Measurements from ENCODE around the gene ELOVL3. TPM values are rescaled to one million over a fixed set of nuclear protein-coding genes. Genes with fewer than 3 reads are reported as not detected.
A peak's percentile ranks its signal among the peaks of the same experiment; 100 is the strongest.
"Not testable (repeated sequence)": the region's sequence is repeated elsewhere in the genome, so short reads cannot be mapped to it uniquely, and the experiment has no call there.

Gene ELOVL3
- total RNA-seq, 2 donors from 2014 or later = not detected

DNA sequence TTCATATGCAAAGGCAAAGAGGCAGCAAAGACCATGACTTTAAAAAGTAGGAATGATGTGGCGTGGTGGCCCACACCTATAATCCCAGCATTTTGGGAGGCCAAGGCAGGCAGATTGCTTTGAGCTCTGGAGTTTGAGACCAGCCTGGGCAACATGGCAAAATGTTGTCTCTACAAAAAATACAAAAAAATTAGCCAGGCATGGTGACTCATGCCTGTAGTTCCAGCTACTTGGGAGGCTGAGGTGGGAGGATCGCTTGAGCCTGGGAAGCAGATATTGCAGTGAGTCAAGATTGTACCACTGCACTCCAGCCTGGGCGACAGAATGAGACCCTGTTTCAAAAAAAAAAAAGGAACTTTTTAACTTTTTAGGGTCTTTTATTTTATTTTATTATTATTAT, 26.4 kb downstream of the ELOVL3 start:
- not testable (repeated sequence) for H3K9me3 Mint-ChIP-seq; H3K4me3 Mint-ChIP-seq; H3K27ac Mint-ChIP-seq; H3K27me3 Mint-ChIP-seq; H3K36me3 Mint-ChIP-seq; DNase-seq (ENCODE audit: low spot score); ATAC-seq
- H3K4me1 Mint-ChIP-seq (ENCODE audit: low read depth in 2 of 2) = peaks cover 8 to 16% of the 10 kb centered on the region in 2 donors

- Mint-ChIP-seq H3K27me3 (no peaks in the 10 kb centered on the region), H3K4me1 (ENCODE audit: low read depth in 2 of 2) (peaks cover 0 to 14% of the 10 kb centered on the region in 2 donors), H3K4me3 (no peak overlapping the region), H3K27ac (no peak overlapping the region), H3K36me3 (peaks cover 2% of the 10 kb centered on the region), H3K9me3 (no peaks in the 10 kb centered on the region)
- ATAC-seq (no peak), DNase-seq (ENCODE audit: low spot score) (no peak)
Observed at GRCh38 chr10:102254426-102254825, 28.3 kb downstream of the ELOVL3 start.

DNA sequence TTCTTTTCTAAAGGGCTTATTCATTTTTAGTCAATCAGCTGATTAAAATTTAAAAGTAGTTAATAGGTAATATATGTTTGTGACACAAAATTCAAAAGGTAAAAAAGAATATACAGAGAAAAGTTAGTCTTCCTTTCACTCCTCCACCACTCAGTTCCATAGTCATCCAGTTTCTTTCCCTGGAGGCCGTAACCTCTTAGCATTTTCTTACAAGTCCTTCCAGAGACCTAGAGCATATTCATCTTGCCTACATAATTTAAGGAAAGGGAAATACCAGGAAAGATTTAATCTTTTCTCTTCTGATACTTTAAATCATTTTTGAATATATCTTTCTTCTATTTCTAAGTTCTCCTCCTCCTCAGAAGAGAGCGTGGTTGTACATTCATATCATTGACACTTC, 29.3 kb downstream of the ELOVL3 start:
- no peak for ATAC-seq
- H3K9me3 Mint-ChIP-seq = no peaks in the 10 kb centered on the region
- H3K4me3 Mint-ChIP-seq = no peak overlapping the region
- H3K27ac Mint-ChIP-seq = no peak overlapping the region
- H3K36me3 Mint-ChIP-seq = peaks cover 7% of the 10 kb centered on the region
- peaks cover 0 to 14% of the 10 kb centered on the region in 2 donors for H3K4me1 Mint-ChIP-seq (ENCODE audit: low read depth in 2 of 2)
- no peak for DNase-seq (ENCODE audit: low spot score)
- H3K27me3 Mint-ChIP-seq = no peaks in the 10 kb centered on the region

DNA sequence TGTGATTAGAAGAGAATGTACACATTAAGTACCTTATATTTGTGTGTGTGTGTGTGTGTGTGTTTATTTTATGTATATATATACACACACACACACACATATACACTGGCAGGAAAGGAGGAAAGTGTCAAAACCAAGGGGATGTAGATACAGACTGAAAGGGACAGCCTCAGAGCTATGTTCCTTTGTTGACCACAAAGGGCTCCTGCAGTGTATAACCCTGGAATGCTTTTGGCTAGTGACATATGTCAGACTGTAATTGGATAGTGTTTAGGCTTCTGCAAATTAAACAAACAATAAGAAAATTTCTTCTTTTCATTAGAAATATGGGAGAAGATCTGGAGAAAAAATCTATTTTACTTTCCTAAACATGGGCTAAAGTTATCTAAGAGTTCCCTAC, 35.1 kb downstream of the ELOVL3 start:
- Mint-ChIP-seq H3K4me3 (no peak overlapping the region), H3K27me3 (no peaks in the 10 kb centered on the region), H3K36me3 (peaks cover 11% of the 10 kb centered on the region), H3K9me3 (no peaks in the 10 kb centered on the region), H3K27ac (no peak overlapping the region), H3K4me1 (ENCODE audit: low read depth in 2 of 2) (peaks cover 20 to 25% of the 10 kb centered on the region in 2 donors)
- ATAC-seq (no peak), DNase-seq (ENCODE audit: low spot score) (no peak)

GRCh38 chr10:102261842-102262241, 35.7 kb downstream of the ELOVL3 start:
- Mint-ChIP-seq H3K36me3 (peaks cover 11% of the 10 kb centered on the region), H3K9me3 (no peaks in the 10 kb centered on the region), H3K27me3 (no peaks in the 10 kb centered on the region), H3K4me3 (no peak overlapping the region), H3K4me1 (ENCODE audit: low read depth in 2 of 2) (peaks cover 22 to 27% of the 10 kb centered on the region in 2 donors), H3K27ac (no peak overlapping the region)
- DNase-seq (ENCODE audit: low spot score) (no peak), ATAC-seq (no peak)

DNA sequence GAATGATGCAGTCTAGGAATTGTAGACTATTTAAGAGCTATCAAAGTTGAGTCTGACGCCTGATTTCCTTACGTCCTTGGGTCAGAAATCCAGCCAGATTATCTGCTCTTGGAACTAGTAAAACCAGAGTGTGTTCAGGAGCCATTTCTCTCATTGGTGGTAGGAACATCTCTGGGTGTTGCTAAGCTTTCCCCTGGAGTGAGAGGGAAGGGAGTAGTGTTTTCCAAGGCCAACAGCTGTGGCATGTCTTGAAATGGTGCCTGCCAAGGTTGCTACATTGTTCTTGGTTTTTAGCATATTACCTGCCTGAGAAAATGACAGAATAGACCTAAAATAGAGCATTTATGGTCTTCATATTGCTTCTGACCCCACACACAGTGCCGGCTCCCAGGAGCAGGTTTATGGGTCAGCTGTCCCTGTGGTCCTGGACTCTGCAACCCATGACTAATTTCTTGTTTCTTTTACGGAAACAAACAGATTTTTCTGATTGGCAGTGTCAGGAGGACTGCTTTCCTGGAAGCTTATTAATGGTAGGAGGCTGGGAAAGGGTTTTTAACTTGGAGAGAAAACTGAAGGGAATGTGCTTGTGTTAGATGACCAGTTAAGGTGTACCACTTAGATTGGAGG, 36.8 kb downstream of the ELOVL3 start:
- H3K36me3 Mint-ChIP-seq = peaks cover 11% of the 10 kb centered on the region
- ATAC-seq (no peak), DNase-seq (ENCODE audit: low spot score) (no peak)
- H3K27ac Mint-ChIP-seq = no peak overlapping the region
- H3K4me1 Mint-ChIP-seq (ENCODE audit: low read depth in 2 of 2) = peaks cover 32 to 37% of the 10 kb centered on the region in 2 donors
- H3K27me3 Mint-ChIP-seq = no peaks in the 10 kb centered on the region
- H3K4me3 Mint-ChIP-seq = no peak overlapping the region
- no peaks in the 10 kb centered on the region for H3K9me3 Mint-ChIP-seq

- ATAC-seq = no peak
- Mint-ChIP-seq H3K36me3 (peaks cover 14% of the 10 kb centered on the region), H3K27ac (no peak overlapping the region), H3K4me3 (no peak overlapping the region), H3K27me3 (no peaks in the 10 kb centered on the region), H3K4me1 (ENCODE audit: low read depth in 2 of 2) (peaks cover 43 to 52% of the 10 kb centered on the region in 2 donors), H3K9me3 (no peaks in the 10 kb centered on the region)
- DNase-seq (ENCODE audit: low spot score) = no peak
Observed at GRCh38 chr10:102264371-102264770, 38.3 kb downstream of the ELOVL3 start.

GRCh38 chr10:102266670-102267069, 40.6 kb downstream of the ELOVL3 start:
- ATAC-seq (no peak), DNase-seq (ENCODE audit: low spot score) (no peak)
- Mint-ChIP-seq H3K9me3 (no peaks in the 10 kb centered on the region), H3K4me1 (ENCODE audit: low read depth in 2 of 2) (peaks cover 43 to 54% of the 10 kb centered on the region in 2 donors), H3K27me3 (no peaks in the 10 kb centered on the region), H3K27ac (peak overlapping the region in 1 of 2 donors; percentile 0), H3K36me3 (peaks cover 10% of the 10 kb centered on the region), H3K4me3 (no peak overlapping the region)

- Mint-ChIP-seq H3K36me3 (peaks cover 10% of the 10 kb centered on the region), H3K9me3 (no peaks in the 10 kb centered on the region), H3K4me3 (no peak overlapping the region), H3K27me3 (no peaks in the 10 kb centered on the region), H3K4me1 (ENCODE audit: low read depth in 2 of 2) (peaks cover 45 to 48% of the 10 kb centered on the region in 2 donors), H3K27ac (peak overlapping the region; percentile 0 to 25)
- peak; percentile 54 to 59 for ATAC-seq
- no peak for DNase-seq (ENCODE audit: low spot score)
Observed at GRCh38 chr10:102267748-102268147, 41.6 kb downstream of the ELOVL3 start.

DNA sequence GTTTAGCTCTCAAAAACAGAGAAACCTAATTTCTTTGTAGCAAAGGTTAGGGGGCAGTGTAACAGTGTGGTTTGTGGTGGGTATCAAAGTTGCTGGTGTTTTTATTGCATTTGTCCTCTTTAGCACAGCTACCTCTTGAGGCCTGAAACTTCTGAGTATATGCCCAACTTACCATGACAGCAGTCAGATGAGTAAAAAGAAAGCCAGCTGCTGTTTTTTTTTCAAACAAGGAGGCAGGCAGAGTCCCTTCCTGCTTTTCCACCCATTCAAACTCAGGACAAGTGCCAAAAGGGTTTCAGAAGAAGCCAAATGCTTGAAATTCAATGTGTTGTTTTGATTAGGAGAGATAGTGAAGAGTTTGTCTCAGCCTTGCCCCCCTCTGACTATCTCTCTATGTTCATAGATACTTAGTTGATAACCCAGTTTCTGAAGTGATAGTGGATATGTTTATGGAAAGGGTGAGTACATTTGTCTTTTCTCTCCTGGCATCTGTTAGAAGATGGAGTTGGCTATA, 42.3 kb downstream of the ELOVL3 start:
- no peaks in the 10 kb centered on the region for H3K27me3 Mint-ChIP-seq
- ATAC-seq (no peak), DNase-seq (ENCODE audit: low spot score) (no peak)
- peak overlapping the region; percentile 0 to 25 for H3K27ac Mint-ChIP-seq
- H3K36me3 Mint-ChIP-seq = peaks cover 10% of the 10 kb centered on the region
- peaks cover 40 to 52% of the 10 kb centered on the region in 2 donors for H3K4me1 Mint-ChIP-seq (ENCODE audit: low read depth in 2 of 2)
- no peaks in the 10 kb centered on the region for H3K9me3 Mint-ChIP-seq
- no peak overlapping the region for H3K4me3 Mint-ChIP-seq

- Mint-ChIP-seq H3K9me3 (no peaks in the 10 kb centered on the region), H3K4me3 (no peak overlapping the region), H3K4me1 (ENCODE audit: low read depth in 2 of 2) (peaks cover 43 to 57% of the 10 kb centered on the region in 2 donors), H3K27ac (peak overlapping the region; percentile 0 to 25), H3K36me3 (peaks cover 10% of the 10 kb centered on the region), H3K27me3 (no peaks in the 10 kb centered on the region)
- DNase-seq (ENCODE audit: low spot score) = no peak
- ATAC-seq = no peak
Observed at GRCh38 chr10:102269017-102269416, 42.9 kb downstream of the ELOVL3 start.

DNA sequence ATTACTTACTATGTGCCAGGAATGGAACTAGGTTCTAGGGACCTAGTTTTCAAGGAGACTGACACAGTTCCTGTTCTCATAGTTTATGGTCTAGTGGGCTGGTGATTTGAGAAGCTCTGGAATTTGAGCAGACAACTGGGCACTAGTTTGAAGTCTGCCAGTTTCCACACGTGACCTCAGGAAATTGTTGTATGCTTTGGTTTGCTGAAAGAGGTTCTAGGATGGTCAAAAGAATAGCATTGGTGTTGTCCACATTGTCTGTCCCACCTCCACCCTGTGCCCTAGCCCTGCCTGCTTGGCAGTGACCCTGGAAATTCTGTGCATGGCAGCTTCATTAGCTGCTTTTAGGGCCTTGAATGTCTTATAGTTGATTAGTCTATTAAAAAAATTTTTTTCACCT, 48.0 kb downstream of the ELOVL3 start:
- peaks cover 3% of the 10 kb centered on the region for H3K36me3 Mint-ChIP-seq

DNA sequence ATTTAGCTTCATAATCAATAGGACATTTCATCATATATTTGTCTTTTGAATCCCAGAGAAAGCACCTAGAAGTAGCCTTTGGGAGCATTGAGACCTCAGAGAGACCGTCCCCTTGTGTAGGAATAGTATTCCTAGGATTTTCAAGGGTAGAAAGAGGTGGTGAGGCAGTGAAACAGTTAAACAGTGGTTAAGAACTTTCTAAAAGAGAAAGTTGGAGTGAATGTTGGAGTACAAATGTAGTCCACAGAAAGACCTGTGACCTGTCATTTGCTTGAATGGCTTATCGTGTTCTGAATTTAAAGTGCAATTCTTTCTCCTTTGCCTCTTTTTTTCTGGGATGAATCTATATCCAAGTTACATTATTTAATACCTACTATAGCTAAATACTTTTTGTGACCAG, 49.2 kb downstream of the ELOVL3 start:
- Mint-ChIP-seq H3K4me1 (ENCODE audit: low read depth in 2 of 2) (peaks cover 16 to 26% of the 10 kb centered on the region in 2 donors), H3K27ac (no peak overlapping the region), H3K36me3 (no peaks in the 10 kb centered on the region), H3K27me3 (no peaks in the 10 kb centered on the region), H3K9me3 (no peaks in the 10 kb centered on the region), H3K4me3 (no peak overlapping the region)
- DNase-seq (ENCODE audit: low spot score) (no peak), ATAC-seq (no peak)

More for the DNA sequence above, 48.0 kb downstream of the ELOVL3 start:
- Mint-ChIP-seq H3K4me3 (no peak overlapping the region), H3K9me3 (no peaks in the 10 kb centered on the region), H3K4me1 (ENCODE audit: low read depth in 2 of 2) (peaks cover 13 to 24% of the 10 kb centered on the region in 2 donors), H3K27ac (no peak overlapping the region), H3K27me3 (no peaks in the 10 kb centered on the region)
- no peak for ATAC-seq
- DNase-seq (ENCODE audit: low spot score) = no peak

DNA sequence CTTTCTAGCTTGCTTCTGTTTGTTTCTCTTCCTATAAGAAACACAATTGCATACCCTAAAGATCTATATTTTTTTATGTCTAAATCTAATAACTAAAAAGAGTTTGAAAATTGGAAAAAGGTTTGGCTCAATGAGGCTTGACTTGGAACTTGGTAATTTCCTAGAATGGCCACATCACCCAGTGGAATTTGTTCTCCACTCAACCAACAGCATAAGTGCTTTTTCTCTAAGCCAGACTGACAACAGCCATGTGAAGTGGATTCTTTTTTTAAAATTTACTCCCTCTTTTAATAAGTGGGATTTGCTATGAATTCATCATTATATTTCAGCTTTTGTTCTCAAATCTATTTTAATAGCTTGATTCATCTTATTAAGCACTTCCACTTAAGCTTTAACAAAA, 53.0 kb downstream of the ELOVL3 start:
- no peak overlapping the region for H3K27ac Mint-ChIP-seq
- H3K27me3 Mint-ChIP-seq = no peaks in the 10 kb centered on the region
- ATAC-seq = no peak
- no peaks in the 10 kb centered on the region for H3K36me3 Mint-ChIP-seq
- H3K4me3 Mint-ChIP-seq = no peak overlapping the region
- peaks cover 28 to 35% of the 10 kb centered on the region in 2 donors for H3K4me1 Mint-ChIP-seq (ENCODE audit: low read depth in 2 of 2)
- no peak for DNase-seq (ENCODE audit: low spot score)
- no peaks in the 10 kb centered on the region for H3K9me3 Mint-ChIP-seq

Measured in natural killer cell treated with Interleukin-12 subunit alpha and Interleukin-12 subunit beta and Interleukin-15 and Interleukin-18, amount 100 ng/mL, for 72 hours (primary cell).